ENCODE data around the gene SEPTIN12. TPM values are rescaled to one million over a fixed set of nuclear protein-coding genes. Genes with fewer than 3 reads are reported as not detected.

SEPTIN12 gene
- total and polyA plus RNA-seq, 2 of the 8 experiments (the other 6 are each of a cell fraction or from before 2014, with no cell fraction given), result 0.24 TPM; not detected in 1

GRCh38 chr16:4765511-4766474 lies 22.4 kb downstream of the SEPTIN12 start (continued):
- TF ChIP-seq ASH2L (IDR thresholded peaks at IDR 0.05; ENCODE audit: low read length) (no peak), EP300 (IDR thresholded peaks at IDR 0.05; ENCODE audit: borderline replicate concordance in 1 of 2, low read depth in 2 of 2, low read length in 2 of 2) (no peak), NANOG (IDR thresholded peaks at IDR 0.05; ENCODE audit: insufficient read depth, low read depth, low read length, poor library complexity, severe bottlenecking) (no peak)

Measured in H1 (cell line).